GM19025 (cell line): ENCODE measurements around the gene YLPM1.

Experiments
- ATAC-seq: cut with Tn5 transposase; IDR thresholded peaks from one replicate; pipeline ENCODE4 v1.9.1; 2021; ENCODE audit warnings: mild to moderate bottlenecking, low read depth, moderate library complexity; ENCODE audit not compliant: unreplicated experiment

Gene YLPM1

DNA sequence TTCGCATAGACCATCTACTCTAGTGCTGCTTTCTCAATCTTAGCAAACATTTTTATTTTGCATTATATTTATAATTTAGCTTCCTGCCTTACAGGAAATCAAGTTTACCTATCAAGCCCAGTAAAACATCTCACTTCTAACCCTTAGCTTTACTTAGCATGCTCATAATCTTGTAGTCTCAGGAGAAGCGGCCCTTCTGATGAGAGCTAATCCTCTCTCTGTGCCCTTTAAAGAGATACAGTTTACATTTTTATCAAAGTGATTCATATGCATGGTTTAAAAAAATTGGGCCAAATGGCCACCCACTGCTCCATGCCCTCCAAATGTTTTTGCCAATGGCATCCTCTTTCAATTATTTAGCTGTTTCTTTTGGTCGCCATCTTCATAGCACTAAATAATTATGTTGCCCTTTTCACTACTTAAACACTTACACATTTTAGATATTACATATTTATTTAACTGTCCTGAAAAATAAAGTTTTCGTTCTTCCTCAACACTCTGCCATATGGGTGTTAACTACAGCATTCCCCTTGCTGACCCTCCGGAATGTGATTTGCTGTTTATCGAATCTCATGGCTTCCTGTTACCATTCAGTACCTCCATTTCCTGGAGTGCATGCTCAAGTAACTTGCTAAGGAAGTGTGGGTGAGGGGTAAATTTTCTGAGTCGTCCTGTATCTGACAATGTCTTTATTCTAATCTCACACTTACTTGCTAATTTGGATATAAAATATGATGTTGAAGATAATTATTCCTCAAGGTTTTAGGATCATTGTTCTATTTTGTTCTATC is 29.3 kb downstream of the YLPM1 start:
- no peak for ATAC-seq

- ATAC-seq: no peak
Measured at GRCh38 chr14:74793506-74794155, 30.5 kb downstream of the YLPM1 start.

GRCh38 chr14:74794947-74795346 is 31.8 kb downstream of the YLPM1 start:
- no peak for ATAC-seq

DNA sequence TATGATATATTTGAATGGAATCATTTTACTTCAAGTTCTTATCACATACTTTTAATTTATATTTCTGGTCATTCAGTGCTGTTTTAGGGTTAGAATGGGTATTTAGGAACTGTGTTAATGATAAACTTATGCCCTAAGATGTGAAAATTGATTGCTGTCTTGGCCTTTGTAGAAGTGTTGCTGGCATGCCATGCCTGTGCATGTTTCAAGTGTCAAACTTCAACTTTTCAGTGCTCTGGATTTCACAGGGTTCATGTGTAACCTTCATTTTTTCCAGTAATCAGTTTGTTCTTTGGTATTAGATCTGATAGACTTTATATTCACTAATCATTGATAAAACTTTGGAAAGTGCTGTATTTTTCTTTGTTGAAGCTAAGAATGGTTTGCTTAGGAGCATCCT is 36.6 kb downstream of the YLPM1 start:
- ATAC-seq: no peak

DNA sequence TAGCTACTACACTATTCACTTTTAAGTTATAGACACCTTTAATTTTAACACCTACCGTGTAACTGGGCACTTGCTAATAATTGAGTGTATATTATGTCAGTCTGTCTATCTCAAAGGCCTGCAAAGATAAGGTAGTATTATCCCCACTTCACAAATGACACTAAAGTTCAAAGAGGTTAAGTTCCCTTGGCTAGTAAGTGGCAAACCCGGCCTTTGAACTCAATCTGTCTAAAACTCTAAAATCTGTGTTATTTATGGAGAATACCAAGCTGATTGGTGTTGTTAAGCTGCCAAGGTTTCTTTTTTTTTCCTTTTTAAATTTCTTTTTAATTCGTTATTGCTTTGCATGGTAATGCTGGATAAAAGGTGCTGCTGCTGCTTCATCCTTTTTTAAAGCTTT is 37.7 kb downstream of the YLPM1 start:
- ATAC-seq: no peak

DNA sequence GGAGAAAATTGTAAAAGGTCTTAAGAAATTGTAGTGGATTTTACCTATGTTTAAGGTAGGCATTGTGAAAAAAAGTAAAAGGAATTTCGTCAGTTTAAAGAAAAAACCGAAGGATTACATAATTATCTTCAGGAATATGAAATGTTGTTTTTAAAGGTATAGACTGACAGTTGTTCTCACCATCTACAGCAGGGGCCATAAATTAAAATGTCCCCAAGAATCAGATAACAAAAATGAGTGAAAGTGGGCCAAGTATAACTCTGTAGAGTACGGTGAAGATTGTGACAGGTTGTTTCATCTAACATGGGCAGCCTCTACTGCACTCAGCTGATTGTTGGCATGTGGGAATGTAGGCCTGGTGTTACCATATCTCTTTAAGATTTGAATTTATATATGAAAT is 38.3 kb downstream of the YLPM1 start:
- ATAC-seq: no peak

- ATAC-seq: no peak
Measured at GRCh38 chr14:74804219-74804825, 41.2 kb downstream of the YLPM1 start.

GRCh38 chr14:74807853-74808545 is 44.9 kb downstream of the YLPM1 start:
- no peak for ATAC-seq

- no peak for ATAC-seq
Measured at GRCh38 chr14:74816124-74816523, 53.0 kb downstream of the YLPM1 start.

DNA sequence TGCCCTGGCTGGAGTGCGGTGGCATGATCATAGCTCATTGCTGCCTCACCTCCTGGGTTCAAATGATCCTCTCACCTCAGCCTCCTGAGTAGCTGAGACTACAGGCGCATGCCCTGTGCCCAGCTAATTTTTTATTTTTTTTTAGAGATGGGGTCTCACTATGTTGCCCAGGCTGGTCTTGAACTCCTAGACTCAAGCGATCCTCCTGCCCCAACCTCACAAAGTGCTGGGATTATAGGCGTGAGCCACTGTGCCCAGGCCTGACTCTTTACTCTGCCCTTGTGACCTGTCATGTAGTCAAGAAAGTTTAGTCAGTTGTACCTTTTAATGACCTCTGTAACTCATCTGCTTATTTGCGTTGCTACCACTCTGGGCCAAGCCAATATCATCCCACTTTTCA is 57.2 kb downstream of the YLPM1 start:
- no peak for ATAC-seq

DNA sequence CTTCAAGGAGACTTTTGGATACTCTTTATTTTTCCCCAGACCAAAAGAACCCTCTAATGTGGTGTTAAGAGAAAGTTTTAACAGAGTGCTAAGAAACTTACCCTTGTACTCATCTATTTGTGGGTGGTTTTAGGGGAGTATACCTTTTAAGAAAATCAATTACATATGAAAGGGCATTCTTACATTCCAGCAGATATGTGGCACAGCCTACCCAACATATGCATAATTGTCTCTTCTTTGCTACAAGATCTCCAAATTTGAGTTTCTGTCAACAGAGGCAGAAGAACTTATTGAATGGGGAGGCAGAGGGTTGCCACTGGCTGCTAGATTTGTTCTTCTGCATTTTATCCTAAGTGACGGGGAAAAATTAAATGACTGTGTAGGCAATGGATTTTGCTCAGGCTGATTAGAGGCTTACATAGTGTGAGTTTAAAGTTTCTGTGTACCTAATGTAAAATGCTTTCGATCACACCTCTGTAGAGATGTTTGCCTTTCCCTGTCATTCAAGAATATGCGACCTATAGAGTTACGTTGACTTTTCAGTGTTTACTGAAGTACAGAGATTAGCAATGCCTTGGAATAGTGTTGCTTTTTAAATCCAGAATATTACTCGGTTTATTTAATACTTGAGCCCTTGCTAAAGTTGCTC is 58.3 kb downstream of the YLPM1 start:
- no peak for ATAC-seq

DNA sequence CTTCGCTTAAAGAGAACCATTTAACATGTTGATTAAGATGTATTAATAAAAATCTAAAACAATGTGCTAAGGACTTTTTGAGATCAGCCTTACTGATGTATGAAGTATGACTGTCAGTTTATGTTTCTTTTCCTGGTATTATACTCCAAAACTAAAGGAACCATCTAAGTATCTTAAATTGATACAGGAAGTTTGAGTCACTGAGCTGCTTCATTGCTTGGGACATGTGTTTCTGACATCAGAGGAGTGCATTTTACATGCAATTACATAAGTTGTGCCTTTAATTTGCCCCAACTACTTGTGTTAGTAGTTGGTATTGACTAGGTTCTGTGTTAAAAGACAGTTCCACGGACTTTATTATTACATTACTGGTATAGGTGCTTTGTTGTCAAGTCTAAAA is 61.9 kb downstream of the YLPM1 start:
- no peak for ATAC-seq

- ATAC-seq: no peak
Measured at GRCh38 chr14:74826574-74826973, 63.5 kb downstream of the YLPM1 start.

DNA sequence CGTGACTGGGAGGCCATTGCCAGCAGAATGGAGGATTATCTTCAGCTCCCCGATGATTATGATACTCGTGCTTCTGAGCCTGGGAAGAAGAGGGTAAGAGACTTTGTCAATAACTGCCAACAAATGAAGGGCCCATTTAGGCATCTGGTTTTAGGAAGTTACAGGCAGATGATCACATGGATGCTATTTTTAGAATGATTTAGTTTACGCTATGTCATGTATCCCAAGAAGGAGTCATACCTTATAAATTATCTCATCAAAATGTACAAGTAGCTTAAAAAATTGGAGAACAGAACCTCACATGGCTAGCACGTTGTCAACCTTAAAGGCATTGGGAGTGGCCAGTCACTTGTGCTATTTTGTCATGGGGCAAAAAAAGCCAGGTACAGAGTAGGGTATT is 66.1 kb downstream of the YLPM1 start:
- ATAC-seq: no peak

GRCh38 chr14:74832849-74833248 is 69.7 kb downstream of the YLPM1 start:
- no peak for ATAC-seq

DNA sequence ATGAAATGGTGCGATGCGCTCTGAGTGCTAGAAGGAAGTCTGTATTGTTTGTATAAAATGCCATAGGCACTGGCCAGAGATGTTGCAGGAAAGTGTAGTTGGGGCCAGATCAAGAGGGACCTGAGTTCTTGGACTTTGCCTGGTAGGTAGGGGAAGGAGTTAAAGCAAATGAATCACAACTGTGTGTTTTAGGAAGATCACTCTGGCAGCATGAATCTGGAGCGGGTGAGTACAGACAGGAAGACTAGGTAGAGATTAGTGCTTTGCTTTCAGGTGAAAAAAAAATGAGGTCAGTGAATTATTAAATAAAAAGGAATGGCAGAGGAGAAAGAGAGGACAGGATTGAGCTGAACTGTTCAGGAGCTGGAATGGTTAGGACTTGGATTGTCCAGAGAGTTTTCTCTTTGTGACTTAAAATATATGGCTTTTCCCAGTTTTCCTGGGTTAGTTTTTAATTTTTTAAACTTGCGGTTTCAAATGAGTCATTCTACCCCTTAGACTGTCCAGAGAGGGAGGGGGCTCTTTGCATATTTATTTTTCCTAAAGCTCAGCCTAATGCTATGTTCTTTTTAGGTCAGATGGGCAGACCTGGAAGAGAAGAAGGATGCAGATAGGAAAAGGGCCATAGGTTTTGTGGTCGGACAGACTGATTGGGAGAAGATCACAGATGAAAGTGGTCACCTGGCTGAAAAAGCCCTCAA is 71.7 kb downstream of the YLPM1 start:
- no peak for ATAC-seq

- ATAC-seq: no peak
Measured at GRCh38 chr14:74835645-74836250, 72.6 kb downstream of the YLPM1 start.

GRCh38 chr14:74836251-74836960 is 73.3 kb downstream of the YLPM1 start:
- ATAC-seq: no peak

GRCh38 chr14:74838166-74838565 is 75.0 kb downstream of the YLPM1 start:
- ATAC-seq: no peak
